AG09309 (cell line): ENCODE data around the gene PASK.

ENCODE experiments used
- DNase-seq: peaks from one replicate; pipeline ENCODE4 v3.0.0-alpha.2; 2010; ENCODE audit warnings: low read depth
- H3K4me3 ChIP-seq: 2 replicates; pipeline ENCODE4 v1.5.1; 2011; ENCODE audit warnings: mild to moderate bottlenecking, low read depth, low read length, moderate library complexity; ENCODE audit not compliant: control insufficient read depth
- CTCF ChIP-seq: IDR thresholded peaks from 2 replicates; pipeline ENCODE4 v1.5.1; 2011; ENCODE audit warnings: mild to moderate bottlenecking, low read depth, low read length, inconsistent platforms; ENCODE audit not compliant: insufficient read depth, control insufficient read depth; ENCODE audit errors: missing control alignments

The PASK gene

GRCh38 chr2:241150660-241151530 is 1.6 kb upstream of the PASK start:
- no peak for DNase-seq
- no peak for TF ChIP-seq CTCF
- peak overlapping the region; percentile 84 for H3K4me3 ChIP-seq

- peak; percentile 55 for DNase-seq
- no peak for TF ChIP-seq CTCF
- H3K4me3 ChIP-seq = peak within 1 kb of the TSS; percentile 84
Observed at GRCh38 chr2:241149925-241150659, 820 bp upstream of the PASK start, which contains the start of gene PPP1R7. TSS of gene PPP1R7 (plus strand) at chr2:241150467. CDS start at chr2:241150496, 29 bp downstream.

GRCh38 chr2:241149675-241149924 is 328 bp upstream of the PASK start:
- TF ChIP-seq CTCF = no peak
- no peak for DNase-seq
- H3K4me3 ChIP-seq = peak overlapping the region; percentile 84

GRCh38 chr2:241148239-241148638 is 1.0 kb downstream of the PASK start:
- H3K4me3 ChIP-seq = no peak overlapping the region
- no peak for DNase-seq

GRCh38 chr2:241147336-241147735 is 1.9 kb downstream of the PASK start:
- DNase-seq = no peak
- TF ChIP-seq CTCF = no peak
- no peak overlapping the region for H3K4me3 ChIP-seq

More at GRCh38 chr2:241148239-241148638, 1.0 kb downstream of the PASK start:
- TF ChIP-seq CTCF = no peak

- DNase-seq = no peak
- no peak for TF ChIP-seq CTCF
- no peak overlapping the region for H3K4me3 ChIP-seq
Observed at GRCh38 chr2:241146286-241146685, 3.0 kb downstream of the PASK start.
